HepG2 (cell line): Measurements from ENCODE around the gene NME2.

Source experiments
- ARNT2 ChIP-seq: sonication (generic); formaldehyde crosslinking; IDR thresholded peaks from 2 replicates; pipeline ENCODE4 v1.8.0; 2022; ENCODE audit warnings: mild to moderate bottlenecking, low read depth, missing genetic modification reagents, moderate library complexity
- DPF2 ChIP-seq: sonication (generic); formaldehyde crosslinking; IDR thresholded peaks from 2 replicates; pipeline ENCODE4 v1.4.0; 2020; ENCODE audit warnings: mild to moderate bottlenecking, low read depth, missing genetic modification reagents, borderline replicate concordance
- JUN ChIP-seq: sonication (generic); formaldehyde crosslinking; IDR thresholded peaks from 2 replicates; pipeline ENCODE4 v1.4.0; 2020; ENCODE audit warnings: mild to moderate bottlenecking, missing genetic modification reagents
- KAT8 ChIP-seq: IDR thresholded peaks from 2 replicates; pipeline ENCODE4 v1.6.1; 2016; ENCODE audit warnings: missing genetic modification reagents, missing compliant biosample characterization
- PHF8 ChIP-seq: sonication (generic); formaldehyde crosslinking; IDR thresholded peaks from 2 replicates; pipeline ENCODE4 v1.5.0; 2020; ENCODE audit warnings: missing genetic modification reagents
- RAD51 ChIP-seq: fragments of 450-650 bp; IDR thresholded peaks from 2 replicates; pipeline ENCODE4 v1.6.1; 2016; ENCODE audit warnings: borderline replicate concordance
- SETDB1 ChIP-seq: sonication (generic); formaldehyde crosslinking; IDR thresholded peaks from 2 replicates; pipeline ENCODE4 v1.5.1; 2020; ENCODE audit warnings: missing genetic modification reagents, mild to moderate bottlenecking, borderline replicate concordance
- SMC3 ChIP-seq: IDR thresholded peaks from 2 replicates; pipeline ENCODE4 v1.6.1; 2011; ENCODE audit warnings: low read length, improper control_type of control experiment
- ZNF430 ChIP-seq: sonication (generic); formaldehyde crosslinking; IDR thresholded peaks from 2 replicates; pipeline ENCODE4 v1.9.0; 2021; ENCODE audit warnings: mild to moderate bottlenecking, missing genetic modification reagents
- TF ChIP-seq, protein P1 (sequence below): sonication (generic); formaldehyde crosslinking; conservative IDR thresholded peaks from 2 replicates; pipeline ENCODE4 v1.4.0; 2020; ENCODE audit warnings: missing genetic modification reagents
- TF ChIP-seq, protein P2 (sequence below): sonication (generic); formaldehyde crosslinking; IDR thresholded peaks from 2 replicates; pipeline ENCODE4 v1.5.0; 2020; ENCODE audit warnings: mild to moderate bottlenecking, missing genetic modification reagents, moderate library complexity

DNA sequence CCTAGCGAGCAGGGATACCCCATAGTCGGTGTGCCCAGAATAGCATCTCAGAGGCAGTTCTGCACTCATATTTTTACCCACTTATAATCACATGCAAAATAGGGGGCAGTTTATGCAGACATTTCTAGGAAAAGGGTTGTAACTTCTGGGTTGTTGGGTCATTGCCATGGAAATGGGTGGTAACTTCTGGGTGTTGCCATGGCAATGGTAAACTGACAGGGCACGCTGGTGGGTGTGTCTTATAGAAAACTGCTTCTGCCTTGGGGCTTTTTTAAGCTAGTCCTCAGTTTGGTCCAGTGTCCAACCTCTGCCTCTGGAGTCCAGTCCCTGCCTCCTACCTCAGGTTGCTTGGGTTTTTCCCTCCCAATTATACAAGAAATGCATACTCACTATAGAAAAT lies 38.1 kb upstream of the NME2 start:
- TF ChIP-seq SETDB1 (CRISPR knock-in tag) (no peak), KAT8 (CRISPR knock-in tag) (no peak), ARNT2 (CRISPR knock-in tag) (no peak), PHF8 (no peak), DPF2 (CRISPR knock-in tag) (no peak), SMC3 (no peak), JUN (CRISPR knock-in tag) (no peak), ZNF430 (CRISPR knock-in tag) (no peak), RAD51 (no peak)
- TF ChIP-seq, protein P1, sequence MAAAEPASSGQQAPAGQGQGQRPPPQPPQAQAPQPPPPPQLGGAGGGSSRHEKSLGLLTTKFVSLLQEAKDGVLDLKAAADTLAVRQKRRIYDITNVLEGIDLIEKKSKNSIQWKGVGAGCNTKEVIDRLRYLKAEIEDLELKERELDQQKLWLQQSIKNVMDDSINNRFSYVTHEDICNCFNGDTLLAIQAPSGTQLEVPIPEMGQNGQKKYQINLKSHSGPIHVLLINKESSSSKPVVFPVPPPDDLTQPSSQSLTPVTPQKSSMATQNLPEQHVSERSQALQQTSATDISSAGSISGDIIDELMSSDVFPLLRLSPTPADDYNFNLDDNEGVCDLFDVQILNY (CRISPR knock-in tag) = no peak
- TF ChIP-seq, protein P2, sequence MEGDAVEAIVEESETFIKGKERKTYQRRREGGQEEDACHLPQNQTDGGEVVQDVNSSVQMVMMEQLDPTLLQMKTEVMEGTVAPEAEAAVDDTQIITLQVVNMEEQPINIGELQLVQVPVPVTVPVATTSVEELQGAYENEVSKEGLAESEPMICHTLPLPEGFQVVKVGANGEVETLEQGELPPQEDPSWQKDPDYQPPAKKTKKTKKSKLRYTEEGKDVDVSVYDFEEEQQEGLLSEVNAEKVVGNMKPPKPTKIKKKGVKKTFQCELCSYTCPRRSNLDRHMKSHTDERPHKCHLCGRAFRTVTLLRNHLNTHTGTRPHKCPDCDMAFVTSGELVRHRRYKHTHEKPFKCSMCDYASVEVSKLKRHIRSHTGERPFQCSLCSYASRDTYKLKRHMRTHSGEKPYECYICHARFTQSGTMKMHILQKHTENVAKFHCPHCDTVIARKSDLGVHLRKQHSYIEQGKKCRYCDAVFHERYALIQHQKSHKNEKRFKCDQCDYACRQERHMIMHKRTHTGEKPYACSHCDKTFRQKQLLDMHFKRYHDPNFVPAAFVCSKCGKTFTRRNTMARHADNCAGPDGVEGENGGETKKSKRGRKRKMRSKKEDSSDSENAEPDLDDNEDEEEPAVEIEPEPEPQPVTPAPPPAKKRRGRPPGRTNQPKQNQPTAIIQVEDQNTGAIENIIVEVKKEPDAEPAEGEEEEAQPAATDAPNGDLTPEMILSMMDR (CRISPR knock-in tag) = no peak
